Activated T-helper 1 cell treated with anti-CD3 and anti-CD28 coated beads, Interleukin-12 subunit alpha, Interleukin-12 subunit beta, Interleukin-2, Interleukin-4 antibody, amounts not matched to agents 30 ng/mL and 10 ng/mL and 1 ng/mL, durations not matched to agents 14 hours and 24 hours and 36 hours (primary cell): ENCODE measurements around the gene RNF222. TPM values are rescaled to one million over a fixed set of nuclear protein-coding genes. Genes with fewer than 3 reads are reported as not detected.
A peak's percentile ranks its signal among the peaks of the same experiment; 100 is the strongest.

Experiments
- DNase-seq: peaks from one replicate; pipeline ENCODE4 v3.0.0; 2021; ENCODE audit warnings: low spot score
- H3K27ac Mint-ChIP-seq: one replicate; pipeline ENCODE4 v1.8.0; 2021; ENCODE audit warnings: mild to moderate bottlenecking, mixed read lengths
- H3K27me3 Mint-ChIP-seq: one replicate; pipeline ENCODE4 v1.8.0; 2022; ENCODE audit warnings: mild to moderate bottlenecking, moderate library complexity, mixed read lengths; ENCODE audit not compliant: insufficient read depth
- H3K36me3 Mint-ChIP-seq: one replicate; pipeline ENCODE4 v1.8.0; 2021; ENCODE audit warnings: low read depth, mixed read lengths
- H3K4me1 Mint-ChIP-seq: one replicate; pipeline ENCODE4 v1.8.0; 2021; ENCODE audit warnings: low read depth, mixed read lengths
- H3K4me3 Mint-ChIP-seq: one replicate; pipeline ENCODE4 v1.8.0; 2021; ENCODE audit warnings: mild to moderate bottlenecking, moderate library complexity, mixed read lengths
- H3K9me3 Mint-ChIP-seq: one replicate; pipeline ENCODE4 v1.8.0; 2021; ENCODE audit warnings: mixed read lengths
- intact Hi-C: fragments of 100-400 bp; cut with micrococcal nuclease; formaldehyde crosslinking; loops from one replicate; pipeline ENCODE4 v1.15.1; 2024
- total RNA-seq: library from RNA; stranded (reverse); gene quantifications from 2 replicates; pipeline ENCODE4 v1.2.3, GENCODE V29; 2022

The RNF222 gene
- total RNA-seq, 1 donor from 2014 or later: not detected

DNA sequence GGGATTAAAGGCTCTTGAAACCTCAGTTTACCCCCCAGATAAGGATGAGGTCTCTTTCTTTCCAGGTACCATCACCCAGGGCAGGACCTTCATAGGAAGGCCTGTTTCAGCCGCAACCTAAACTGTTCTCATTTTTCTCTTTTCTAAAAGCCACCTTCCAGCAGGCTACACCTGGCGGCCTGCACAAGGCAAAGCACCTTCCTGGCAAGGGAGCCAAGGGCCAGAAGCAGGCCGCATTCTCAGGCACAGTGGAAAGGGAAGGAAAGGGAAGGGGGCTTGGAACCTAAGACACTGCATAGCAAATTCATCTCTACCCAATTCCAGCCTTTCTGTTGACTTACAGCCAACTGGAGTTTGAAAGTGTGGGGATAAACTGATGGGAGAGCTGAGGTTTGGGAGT is 29.2 kb upstream of the RNF222 start:
- Mint-ChIP-seq H3K4me3 (no peak overlapping the region), H3K4me1 (no peaks in the 10 kb centered on the region), H3K36me3 (no peaks in the 10 kb centered on the region), H3K9me3 (no peaks in the 10 kb centered on the region), H3K27ac (no peak overlapping the region), H3K27me3 (peaks cover 15% of the 10 kb centered on the region)
- DNase-seq: no peak
- intact Hi-C loops: no loop called here

DNA sequence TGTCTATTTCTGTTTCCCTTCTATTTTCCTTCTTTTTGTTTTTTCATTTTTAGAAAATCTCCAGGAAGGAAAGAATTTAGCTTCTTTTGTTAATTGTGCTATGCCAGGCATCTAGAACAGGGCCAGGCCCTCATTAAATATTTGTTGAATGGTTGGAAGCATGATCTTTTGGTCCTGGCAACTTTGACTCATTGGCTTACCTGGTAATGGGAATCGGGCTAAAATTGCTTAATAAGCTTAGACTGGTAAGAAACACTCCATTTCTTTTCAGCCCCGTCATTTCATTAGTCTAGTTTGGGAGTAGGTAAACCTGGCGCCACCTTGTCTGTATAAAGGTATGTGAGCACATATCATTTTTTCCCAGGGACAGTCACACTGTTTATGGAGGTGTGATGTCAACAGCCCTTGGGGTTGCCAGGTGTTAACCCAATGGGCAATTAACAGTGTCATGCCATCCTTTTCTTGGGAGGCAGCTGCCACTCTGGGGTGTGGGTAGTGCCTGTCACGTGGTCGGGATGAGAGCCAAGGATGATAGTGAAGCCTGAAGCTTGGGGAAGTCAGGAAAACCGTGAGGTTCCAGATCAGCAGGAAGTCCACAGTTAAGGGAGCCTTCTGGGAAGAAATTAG is 28.6 kb upstream of the RNF222 start:
- Mint-ChIP-seq H3K27me3 (peaks cover 18% of the 10 kb centered on the region), H3K9me3 (no peaks in the 10 kb centered on the region), H3K4me3 (no peak overlapping the region), H3K27ac (no peak overlapping the region), H3K36me3 (no peaks in the 10 kb centered on the region), H3K4me1 (no peaks in the 10 kb centered on the region)
- no peak for DNase-seq
- intact Hi-C loops: no loop called here

- Mint-ChIP-seq H3K27me3 (peaks cover 38% of the 10 kb centered on the region), H3K9me3 (no peaks in the 10 kb centered on the region), H3K4me3 (no peak overlapping the region), H3K27ac (no peak overlapping the region), H3K36me3 (no peaks in the 10 kb centered on the region), H3K4me1 (peaks cover 5% of the 10 kb centered on the region)
- DNase-seq: no peak
- intact Hi-C loops: no loop called here
Observed at GRCh38 chr17:8421571-8421970, 23.9 kb upstream of the RNF222 start.

- Mint-ChIP-seq H3K4me1 (peaks cover 5% of the 10 kb centered on the region), H3K27me3 (peaks cover 40% of the 10 kb centered on the region), H3K27ac (no peak overlapping the region), H3K36me3 (no peaks in the 10 kb centered on the region), H3K9me3 (no peaks in the 10 kb centered on the region), H3K4me3 (no peak overlapping the region)
- intact Hi-C loops: no loop called here
- no peak for DNase-seq
Observed at GRCh38 chr17:8420041-8420934, 22.7 kb upstream of the RNF222 start.

GRCh38 chr17:8419305-8419704 is 21.7 kb upstream of the RNF222 start:
- DNase-seq: no peak
- Mint-ChIP-seq H3K9me3 (no peaks in the 10 kb centered on the region), H3K4me1 (peaks cover 5% of the 10 kb centered on the region), H3K4me3 (no peak overlapping the region), H3K36me3 (no peaks in the 10 kb centered on the region), H3K27ac (no peak overlapping the region), H3K27me3 (peaks cover 36% of the 10 kb centered on the region)
- intact Hi-C loops: no loop called here

DNA sequence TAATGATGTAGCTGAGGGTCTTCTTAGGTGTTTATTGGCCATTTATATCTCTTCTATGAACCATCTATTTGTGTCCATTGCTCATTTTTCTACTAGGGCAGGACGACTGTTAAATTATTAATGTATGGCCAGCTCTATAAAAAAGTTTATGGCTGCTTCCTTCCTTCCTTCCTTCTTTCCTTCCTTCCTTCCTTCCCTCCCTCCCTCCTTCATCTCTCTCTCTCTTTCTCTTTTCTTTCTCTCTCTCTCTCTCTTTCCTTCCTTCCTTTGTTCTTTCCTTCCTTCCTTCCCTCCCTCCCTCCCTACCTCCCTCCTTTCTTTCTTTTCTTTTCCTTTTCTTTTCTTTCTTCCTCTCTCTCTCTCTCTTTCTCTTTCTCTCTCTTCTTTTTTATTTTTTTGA is 20.8 kb upstream of the RNF222 start:
- intact Hi-C loops: no loop called here
- Mint-ChIP-seq H3K36me3 (no peaks in the 10 kb centered on the region), H3K4me1 (peaks cover 8% of the 10 kb centered on the region), H3K27me3 (peaks cover 36% of the 10 kb centered on the region), H3K4me3 (no peak overlapping the region), H3K27ac (no peak overlapping the region), H3K9me3 (no peaks in the 10 kb centered on the region)
- no peak for DNase-seq

DNA sequence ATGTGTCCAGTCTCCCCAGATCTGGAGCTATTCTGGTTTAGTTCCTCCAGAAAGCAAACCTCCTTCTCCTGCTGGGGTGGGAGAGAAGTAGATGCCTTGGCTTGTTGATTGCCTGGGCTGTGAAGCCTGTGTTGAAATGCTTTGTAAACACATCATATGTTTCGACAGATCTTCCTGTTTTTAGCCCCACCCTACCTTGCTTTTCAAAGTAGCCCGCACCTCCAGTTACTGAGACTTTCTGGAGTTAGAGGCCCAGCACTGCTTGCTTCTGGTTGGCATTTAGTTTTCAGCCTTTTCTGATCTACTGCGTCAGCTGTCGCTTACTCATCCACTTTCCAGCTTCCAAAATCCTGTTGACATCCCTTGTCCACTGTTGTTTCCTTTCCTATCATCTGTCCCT is 20.2 kb upstream of the RNF222 start:
- Mint-ChIP-seq H3K27me3 (peaks cover 42% of the 10 kb centered on the region), H3K27ac (no peak overlapping the region), H3K36me3 (no peaks in the 10 kb centered on the region), H3K4me3 (no peak overlapping the region), H3K4me1 (peaks cover 15% of the 10 kb centered on the region), H3K9me3 (no peaks in the 10 kb centered on the region)
- intact Hi-C loops: no loop called here
- DNase-seq: no peak

DNA sequence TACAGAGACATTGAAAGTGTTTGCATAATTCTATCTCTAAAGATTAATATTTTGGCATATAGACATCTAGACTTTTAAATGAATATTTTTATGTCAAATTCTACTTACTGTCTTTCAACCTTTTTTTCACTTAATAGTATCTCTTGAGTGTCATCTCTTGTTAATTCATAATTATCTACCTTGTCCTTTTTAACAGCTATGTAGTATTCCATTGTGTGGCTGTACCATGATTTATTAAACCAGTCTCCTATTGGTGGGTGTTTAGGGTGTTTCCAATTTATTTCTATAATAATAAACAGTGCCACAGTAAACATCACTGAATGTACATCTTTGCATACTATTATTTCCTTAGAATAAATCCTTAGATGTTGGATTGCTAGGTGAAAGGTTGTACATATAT is 16.3 kb upstream of the RNF222 start:
- Mint-ChIP-seq H3K27me3 (peaks cover 44% of the 10 kb centered on the region), H3K27ac (no peak overlapping the region), H3K36me3 (no peaks in the 10 kb centered on the region), H3K9me3 (no peaks in the 10 kb centered on the region), H3K4me1 (peaks cover 22% of the 10 kb centered on the region), H3K4me3 (no peak overlapping the region)
- DNase-seq: no peak
- intact Hi-C loops: no loop called here

- H3K27ac Mint-ChIP-seq: no peak overlapping the region
- intact Hi-C loops: no loop called here
- DNase-seq: no peak
- H3K9me3 Mint-ChIP-seq: no peaks in the 10 kb centered on the region
- H3K27me3 Mint-ChIP-seq: peaks cover 42% of the 10 kb centered on the region
- H3K4me3 Mint-ChIP-seq: no peak overlapping the region
- H3K36me3 Mint-ChIP-seq: no peaks in the 10 kb centered on the region
- peaks cover 22% of the 10 kb centered on the region for H3K4me1 Mint-ChIP-seq
Observed at GRCh38 chr17:8413328-8413727, 15.7 kb upstream of the RNF222 start.

DNA sequence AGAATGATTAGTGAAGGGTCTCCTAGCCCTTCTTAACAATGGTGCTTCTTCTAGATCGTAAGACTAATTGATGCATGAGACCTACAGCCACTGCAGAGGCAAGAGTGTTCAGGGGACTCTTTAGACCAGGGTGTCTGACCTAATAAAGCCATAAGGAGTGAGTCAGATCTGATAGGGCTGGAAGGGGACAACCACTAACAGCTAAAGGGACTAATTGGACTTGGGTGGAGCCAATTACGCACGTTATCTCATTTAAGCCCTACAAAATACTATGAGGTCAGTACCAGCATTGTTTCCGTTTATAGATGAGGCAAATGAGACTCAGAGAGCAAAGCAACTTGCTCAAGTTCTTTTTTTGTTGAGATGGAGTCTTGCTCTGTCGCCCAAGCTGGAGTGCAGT is 14.5 kb upstream of the RNF222 start:
- Mint-ChIP-seq H3K4me1 (peaks cover 22% of the 10 kb centered on the region), H3K27me3 (peaks cover 36% of the 10 kb centered on the region), H3K27ac (no peak overlapping the region), H3K9me3 (no peaks in the 10 kb centered on the region), H3K4me3 (no peak overlapping the region), H3K36me3 (no peaks in the 10 kb centered on the region)
- intact Hi-C loops: no loop called here
- DNase-seq: no peak

- peaks cover 26% of the 10 kb centered on the region for H3K27me3 Mint-ChIP-seq
- H3K9me3 Mint-ChIP-seq: no peaks in the 10 kb centered on the region
- intact Hi-C loops: loop anchor here (1.0 kb wide), 3 partner anchors 334 to 587 kb away; no protein-coding TSS in a partner anchor
- H3K4me3 Mint-ChIP-seq: no peak overlapping the region
- peaks cover 22% of the 10 kb centered on the region for H3K4me1 Mint-ChIP-seq
- DNase-seq: no peak
- no peaks in the 10 kb centered on the region for H3K36me3 Mint-ChIP-seq
- no peak overlapping the region for H3K27ac Mint-ChIP-seq
Observed at GRCh38 chr17:8410883-8411238, 13.2 kb upstream of the RNF222 start.

DNA sequence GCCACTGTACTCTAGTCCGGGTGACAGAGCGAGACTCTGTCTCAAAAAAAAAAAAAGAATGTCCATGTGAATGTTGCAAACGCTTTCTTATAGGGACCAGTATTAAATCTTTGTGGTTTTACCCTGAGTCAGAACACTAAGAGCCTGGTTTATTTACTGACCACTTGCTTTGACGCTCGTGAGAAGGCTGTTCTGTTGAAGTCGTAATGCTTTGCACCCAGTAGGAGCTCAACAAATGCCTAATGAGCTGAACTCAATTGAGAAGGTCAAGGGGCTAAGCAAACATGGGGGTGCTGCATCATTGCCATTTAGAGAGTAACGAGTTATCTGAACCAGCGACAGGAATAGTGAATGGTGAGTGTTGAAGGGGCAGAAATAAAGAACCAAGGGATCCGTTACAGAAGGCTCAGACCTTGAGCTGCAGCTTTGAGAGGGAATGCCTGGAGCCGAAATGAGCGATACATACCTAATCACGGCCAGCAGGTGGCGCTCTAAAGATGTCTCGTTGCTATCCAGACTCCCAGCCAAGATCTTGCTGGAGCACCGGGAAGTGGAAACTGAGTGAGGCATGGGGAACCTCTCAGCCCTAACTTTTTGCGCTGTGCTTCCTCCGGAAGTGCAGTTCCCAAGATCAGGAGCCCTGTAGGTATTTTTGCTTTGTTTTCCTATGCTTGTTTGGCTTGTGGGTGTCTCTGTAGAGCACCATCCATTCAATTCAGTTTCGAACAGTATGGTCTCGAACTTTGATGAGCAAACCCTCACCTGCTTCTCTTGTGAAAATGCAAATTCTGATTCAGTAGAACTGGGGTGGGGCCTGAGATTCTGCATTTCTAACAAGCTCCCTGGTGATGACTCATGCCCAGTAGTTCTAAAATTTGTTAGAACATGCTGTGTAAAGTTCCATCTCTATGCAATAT is 12.6 kb upstream of the RNF222 start:
- Mint-ChIP-seq H3K36me3 (no peaks in the 10 kb centered on the region), H3K27ac (no peak overlapping the region), H3K4me3 (no peak overlapping the region), H3K27me3 (peaks cover 26% of the 10 kb centered on the region), H3K4me1 (peaks cover 22% of the 10 kb centered on the region), H3K9me3 (no peaks in the 10 kb centered on the region)
- peak; percentile 63 for DNase-seq
- intact Hi-C loops: loop anchor here (1.0 kb wide), 3 partner anchors 335 to 588 kb away; no protein-coding TSS in a partner anchor

DNA sequence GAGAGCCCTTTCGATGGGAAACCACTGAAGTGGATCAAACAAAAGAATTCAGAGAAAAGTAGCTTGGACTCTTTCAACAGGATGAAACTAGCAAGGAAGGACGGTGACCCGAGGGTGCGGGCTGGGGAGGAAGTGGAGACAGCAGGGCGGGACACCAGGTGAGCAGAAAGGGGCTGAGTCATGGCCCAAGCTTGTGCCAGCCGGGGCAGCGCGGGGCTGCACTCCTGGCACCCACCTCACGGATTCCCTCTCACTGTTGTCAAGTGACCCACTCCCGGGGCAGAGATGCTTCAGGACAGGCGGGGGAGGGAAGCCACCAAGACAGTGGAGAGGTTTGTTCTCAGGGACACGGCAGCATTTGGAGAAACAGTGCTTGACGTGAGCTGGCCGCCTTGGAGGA is 10.7 kb upstream of the RNF222 start:
- no peaks in the 10 kb centered on the region for H3K36me3 Mint-ChIP-seq
- H3K27me3 Mint-ChIP-seq: peaks cover 24% of the 10 kb centered on the region
- DNase-seq: no peak
- intact Hi-C loops: no loop called here
- H3K4me3 Mint-ChIP-seq: no peak overlapping the region
- no peak overlapping the region for H3K27ac Mint-ChIP-seq
- no peaks in the 10 kb centered on the region for H3K9me3 Mint-ChIP-seq
- peaks cover 18% of the 10 kb centered on the region for H3K4me1 Mint-ChIP-seq
